SK-MEL-5 (cell line): ENCODE results near the gene TBK1. TPM values are rescaled to one million over a fixed set of nuclear protein-coding genes. Genes with fewer than 3 reads are reported as not detected.

Experiments
- DNase-seq: peaks from one replicate; pipeline ENCODE4 v3.0.0-alpha.2; 2016; ENCODE audit warnings: low read depth, low spot score
- in situ Hi-C: cut with HindIII; loops from 2 replicates; pipeline ENCODE4 v1.10.0; 2016; ENCODE audit warnings: low sequenced_read_pairs, high pct_unique_total_duplicates, low pct_unique_long_range_greater_than_20kb
- polyA plus RNA-seq, 2 experiments: library from polyadenylated mRNA; depleted of rRNA; stranded (reverse); fragments of >200 nt; gene quantifications; 2 replicates each; pipeline ENCODE4 v1.2.3, GENCODE V29; 2015
- total RNA-seq: library from RNA; depleted of rRNA; stranded (reverse); fragments of >200 nt; shearing (Covaris generic); gene quantifications from 2 replicates; pipeline ENCODE4 v1.2.3, GENCODE V29; 2014; rRNA removed

The TBK1 gene
- total RNA-seq = 57.2 and 64.0 TPM in 2 replicates
- polyA plus RNA-seq (2015; cell fraction: cytosol; rRNA removed) = 31.3 and 31.4 TPM in 2 replicates
- 57.3 and 58.4 TPM in 2 replicates for polyA plus RNA-seq (2015; cell fraction: nucleus; rRNA removed)

DNA sequence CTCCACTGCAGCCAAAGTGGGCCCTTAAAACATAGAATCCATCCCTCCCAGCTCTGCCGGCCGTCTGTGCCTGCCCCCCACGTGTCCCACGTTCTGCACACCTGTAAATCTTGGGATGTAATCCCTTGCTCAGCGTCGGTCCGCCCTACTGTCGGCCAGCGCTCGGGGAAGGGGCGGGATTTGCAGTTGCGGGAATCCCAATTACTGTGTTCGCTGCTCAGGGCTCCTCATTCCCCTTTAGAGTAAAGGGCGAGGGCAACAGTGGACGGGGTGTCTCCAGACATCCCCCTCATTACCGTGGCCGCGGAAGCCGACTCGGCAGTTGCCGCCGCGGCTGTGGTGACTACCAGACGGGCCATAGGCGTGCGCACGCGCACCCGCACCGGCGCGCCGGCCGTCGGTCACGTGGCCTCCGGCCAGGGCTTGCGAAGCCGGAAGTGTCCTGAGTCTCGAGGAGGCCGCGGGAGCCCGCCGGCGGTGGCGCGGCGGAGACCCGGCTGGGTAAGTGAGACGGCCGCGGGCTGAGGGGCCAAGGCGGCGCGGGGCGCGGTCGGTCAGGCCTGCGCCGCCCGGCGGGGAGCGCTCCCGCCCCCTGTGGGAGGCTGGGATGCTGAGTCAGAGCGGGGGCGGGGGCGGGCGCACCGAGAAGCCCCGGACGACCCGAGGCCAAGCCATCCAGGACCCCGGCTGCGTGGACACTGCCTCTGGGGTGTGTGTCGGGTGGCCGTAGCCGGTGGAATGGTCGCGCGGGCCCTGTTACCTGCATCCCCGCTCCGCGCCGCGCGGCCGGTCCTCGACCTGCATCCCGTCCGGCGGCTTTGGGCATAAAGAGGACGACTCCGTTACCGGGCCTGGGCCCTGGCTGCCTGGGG, at the start of gene TBK1:
Gene TBK1, plus strand, starts transcription at position 434 of the 872 bp plus-strand sequence. CDS start 3,751 bp downstream, outside the sequence.
- in situ Hi-C loops = no loop called here
- peak; percentile 83 for DNase-seq

GRCh38 chr12:64402181-64402580, 49.7 kb upstream of the TBK1 start:
- in situ Hi-C loops = no loop called here

DNA sequence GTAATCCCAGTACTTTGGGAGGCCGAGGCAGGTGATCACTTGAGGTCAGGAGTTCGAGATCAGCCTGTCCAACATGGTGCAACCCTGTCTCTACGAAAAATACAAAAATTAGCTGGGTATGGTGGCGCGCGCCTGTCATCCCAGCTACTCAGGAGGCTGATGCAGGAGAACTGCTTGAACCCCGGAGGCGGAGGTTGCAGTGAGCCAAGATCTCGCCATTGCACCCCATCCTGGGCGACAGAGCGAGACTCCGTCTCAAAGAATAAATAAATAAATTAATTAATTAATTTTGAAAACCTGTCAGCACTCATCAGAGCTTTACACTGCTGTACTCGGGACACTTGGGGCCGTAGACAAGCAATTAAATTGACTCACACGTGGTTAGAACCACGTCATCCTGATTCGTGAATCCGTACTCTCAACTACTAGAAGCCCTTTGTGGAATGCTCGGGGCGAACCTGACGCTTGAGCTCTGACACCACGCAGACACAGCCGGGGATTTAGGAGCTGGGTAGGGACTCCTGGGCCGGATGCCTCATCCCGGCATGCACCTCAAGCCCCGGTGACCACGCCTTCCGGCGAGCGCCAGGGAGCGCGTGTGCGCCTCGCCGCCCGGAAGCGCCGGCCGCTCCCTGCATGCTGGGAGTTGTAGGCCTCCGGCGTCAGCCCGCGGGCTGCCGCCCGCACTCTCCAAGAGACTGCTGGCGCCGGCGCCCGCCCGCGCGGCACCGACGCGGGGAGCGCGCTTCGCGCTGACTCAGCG, 48.0 kb upstream of the TBK1 start, which contains the start of gene XPOT:
Gene XPOT, plus strand, starts transcription at position 686 of the 763 bp plus-strand sequence. CDS start 5,644 bp downstream, outside the sequence.
- DNase-seq = peak; percentile 97
- in situ Hi-C loops = no loop called here

More at GRCh38 chr12:64402181-64402580, 49.7 kb upstream of the TBK1 start:
- DNase-seq = no peak

DNA sequence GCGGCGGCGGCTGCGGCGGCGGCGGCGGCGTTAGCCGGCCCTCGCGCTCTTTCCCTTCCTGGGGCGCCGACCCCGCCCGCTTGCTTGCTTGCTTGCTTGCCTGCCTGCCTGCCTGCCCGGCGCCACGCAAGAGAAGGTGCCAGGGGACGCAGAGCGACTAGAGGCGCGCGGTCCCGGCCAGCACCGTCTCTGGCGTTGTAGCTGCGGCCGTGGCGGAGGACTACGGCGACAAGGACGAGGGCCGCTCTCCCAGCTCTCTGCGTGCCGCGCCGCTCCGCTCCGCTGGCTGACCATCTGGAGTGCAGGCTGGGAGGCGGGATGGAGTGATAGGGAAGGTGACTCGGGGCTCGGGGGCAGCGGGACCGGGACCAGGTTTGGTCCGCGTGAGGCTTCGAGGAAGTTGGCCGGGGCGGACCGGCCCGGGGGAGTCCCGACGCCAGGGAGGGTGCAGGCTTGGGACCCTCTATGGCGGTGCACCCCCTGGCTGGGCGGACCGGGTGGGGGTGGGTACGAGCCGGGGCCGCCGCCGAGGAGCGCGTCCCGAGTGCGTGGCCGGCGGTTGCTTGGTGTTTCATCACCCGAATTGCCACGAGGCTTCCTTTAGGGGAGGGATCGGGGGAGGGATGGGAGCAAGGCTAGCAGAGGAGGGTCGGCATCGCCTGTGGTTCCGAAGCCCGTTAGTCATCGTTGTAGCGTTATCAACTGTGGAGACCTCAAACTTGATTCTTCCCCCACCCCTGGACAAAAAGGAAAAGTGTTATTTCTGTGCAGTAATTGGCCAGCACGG, 47.3 kb upstream of the TBK1 start:
- in situ Hi-C loops = loop anchor here (5.0 kb wide), 1 partner anchor 38 kb away; no protein-coding TSS in a partner anchor
- peak; percentile 88 for DNase-seq

DNA sequence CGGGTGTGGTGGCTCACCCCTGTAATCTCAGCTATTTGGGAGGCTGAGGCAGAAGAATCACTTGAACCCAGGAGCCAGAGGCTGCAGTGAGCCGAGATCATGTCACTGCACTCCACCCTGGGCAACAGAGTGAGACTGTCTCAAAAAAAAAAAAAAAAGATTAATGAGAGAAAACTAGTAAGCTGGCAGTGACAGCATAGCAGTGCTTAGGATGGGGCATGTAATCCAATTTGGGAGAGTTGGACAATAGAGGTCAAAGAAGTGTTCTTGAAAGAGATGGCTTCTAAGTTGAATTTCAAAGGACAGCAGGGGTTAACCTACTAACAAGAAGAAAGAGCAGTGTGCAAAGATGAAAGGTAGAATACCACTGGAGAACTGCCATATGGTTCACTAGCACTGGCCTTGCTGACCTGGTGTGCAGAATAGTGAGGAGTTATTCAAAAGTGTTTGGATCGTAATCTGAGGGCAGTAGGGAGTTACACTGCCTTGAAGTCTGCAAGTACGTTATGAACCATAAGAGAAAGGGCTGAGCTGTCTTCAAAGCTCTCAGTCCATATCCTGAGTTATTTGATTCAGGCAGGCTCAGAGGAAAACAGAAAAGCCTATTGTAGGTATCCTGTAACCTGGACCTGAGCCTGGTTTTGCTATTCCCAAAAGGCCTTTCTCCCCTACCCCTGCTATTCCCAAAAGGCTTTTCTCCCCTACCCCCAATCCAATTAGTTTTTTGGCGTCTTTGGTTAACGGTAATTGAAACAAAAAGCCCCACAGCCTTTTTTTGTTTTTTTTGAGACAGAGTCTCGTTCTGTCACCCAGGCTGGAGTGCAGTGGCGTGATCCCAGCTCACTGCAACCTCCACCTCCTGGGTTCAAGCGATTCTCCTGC, 44.3 kb upstream of the TBK1 start:
- in situ Hi-C loops = loop anchor here (5.0 kb wide), 1 partner anchor 35 kb away; no protein-coding TSS in a partner anchor
- DNase-seq = peak; percentile 64

GRCh38 chr12:64411427-64411826, 40.5 kb upstream of the TBK1 start:
- in situ Hi-C loops = no loop called here
- DNase-seq = no peak

- in situ Hi-C loops = no loop called here
- DNase-seq = no peak
Measured at GRCh38 chr12:64412459-64412858, 39.5 kb upstream of the TBK1 start.

- DNase-seq = no peak
- in situ Hi-C loops = no loop called here
Measured at GRCh38 chr12:64413884-64414283, 38.0 kb upstream of the TBK1 start.

DNA sequence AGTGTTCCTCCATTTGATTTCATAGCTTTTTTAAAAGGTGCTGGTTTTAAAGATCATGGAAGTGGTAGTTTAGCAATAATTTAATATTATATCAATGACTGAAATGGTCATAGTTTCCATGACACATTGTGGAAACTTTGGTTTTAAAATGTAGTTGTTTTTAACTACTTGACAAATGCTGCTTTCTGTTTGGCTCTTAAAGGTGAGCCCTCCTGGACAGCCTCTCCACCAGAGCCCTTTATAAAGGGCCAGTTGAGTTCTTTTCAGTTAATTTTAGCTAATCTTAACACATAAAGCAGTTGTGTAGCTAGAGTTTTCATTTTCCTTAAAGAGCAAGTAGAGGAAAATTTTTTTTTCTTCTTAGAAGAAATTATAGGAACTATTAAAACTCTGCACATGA, 33.7 kb upstream of the TBK1 start:
- no peak for DNase-seq
- in situ Hi-C loops = no loop called here

DNA sequence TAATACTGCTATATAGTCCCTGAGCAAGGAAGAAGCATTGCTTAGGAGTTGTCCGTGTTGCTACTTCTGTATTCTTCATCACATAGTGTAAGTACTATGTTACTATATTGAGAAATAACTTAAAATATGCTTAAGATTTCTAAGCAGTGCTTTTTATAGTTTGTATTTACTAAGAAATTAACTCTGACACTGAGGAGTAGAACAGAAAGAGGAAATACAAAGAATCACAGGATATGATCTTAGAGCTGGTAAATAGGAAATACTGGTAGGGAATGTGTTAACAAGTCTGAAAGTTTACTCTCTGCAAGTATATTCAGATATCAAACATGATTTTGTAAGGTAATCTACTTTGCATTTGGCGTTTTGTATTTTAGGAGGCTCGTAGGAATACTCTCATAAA, 32.2 kb upstream of the TBK1 start:
- in situ Hi-C loops = no loop called here
- DNase-seq = no peak

GRCh38 chr12:64427988-64428387, 23.9 kb upstream of the TBK1 start:
- DNase-seq = no peak
- in situ Hi-C loops = no loop called here

DNA sequence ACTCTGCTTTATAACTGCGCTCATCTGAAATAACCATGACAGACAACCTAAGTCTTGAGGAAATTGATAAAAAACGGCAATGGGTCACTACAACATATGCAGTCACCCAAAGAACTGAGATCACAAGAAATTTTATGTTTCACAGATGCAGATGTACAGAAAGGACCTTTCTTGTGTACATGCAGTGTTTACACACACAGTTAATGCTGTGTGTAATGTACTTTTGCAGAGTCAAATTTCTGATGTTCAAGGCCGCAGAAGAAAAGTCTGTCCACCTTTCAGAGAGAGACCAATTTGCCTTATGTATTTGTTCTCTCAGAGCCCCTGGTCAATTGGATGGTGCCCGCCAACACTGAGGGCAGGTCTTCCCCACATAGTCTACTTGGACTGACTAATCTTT, 23.0 kb upstream of the TBK1 start:
- in situ Hi-C loops = no loop called here
- no peak for DNase-seq

- no peak for DNase-seq
- in situ Hi-C loops = no loop called here
Measured at GRCh38 chr12:64430886-64431285, 21.0 kb upstream of the TBK1 start.

DNA sequence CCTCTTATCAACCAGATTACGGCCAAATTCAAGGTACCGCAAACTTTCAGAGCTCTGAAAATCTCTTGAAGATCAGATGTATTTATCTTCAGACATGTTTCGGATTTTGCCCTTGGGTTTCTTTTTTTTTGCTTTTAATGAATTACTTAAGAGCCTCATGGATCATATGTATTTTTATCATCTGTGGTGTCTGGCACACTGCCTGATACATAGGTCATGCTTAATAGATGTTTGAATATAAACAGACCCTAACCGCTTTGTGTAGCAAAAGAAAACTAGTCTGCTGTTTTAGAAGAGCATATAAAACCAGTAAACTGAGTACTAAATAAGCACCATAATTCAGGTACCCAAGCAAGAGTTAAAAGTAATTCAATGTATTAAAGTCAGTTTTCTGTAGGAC, 20.1 kb upstream of the TBK1 start:
- DNase-seq = no peak
- in situ Hi-C loops = no loop called here

DNA sequence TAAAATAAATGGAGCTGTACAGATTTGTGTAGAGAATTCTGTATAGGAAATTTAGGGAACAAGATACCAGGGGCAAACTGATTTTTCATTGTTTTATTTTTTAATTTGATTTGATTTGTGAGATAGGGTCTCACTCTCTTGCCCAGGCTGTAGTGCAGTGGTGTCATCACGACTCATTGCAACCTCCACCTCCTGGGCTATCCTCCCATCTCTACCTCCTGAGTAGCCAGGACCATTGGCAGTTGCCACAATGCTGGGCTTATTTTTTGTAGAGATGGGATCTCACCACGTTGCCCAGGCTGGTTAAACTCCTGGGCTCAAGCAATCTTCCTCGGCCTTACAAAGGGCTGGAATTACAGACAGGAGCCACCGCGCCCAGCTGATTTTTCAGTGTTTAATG, 18.0 kb upstream of the TBK1 start:
- in situ Hi-C loops = no loop called here
- no peak for DNase-seq

GRCh38 chr12:64440100-64440499, 11.8 kb upstream of the TBK1 start:
- DNase-seq = no peak
- in situ Hi-C loops = loop anchor here (5.0 kb wide), 1 partner anchor 33 kb away; no protein-coding TSS in a partner anchor

DNA sequence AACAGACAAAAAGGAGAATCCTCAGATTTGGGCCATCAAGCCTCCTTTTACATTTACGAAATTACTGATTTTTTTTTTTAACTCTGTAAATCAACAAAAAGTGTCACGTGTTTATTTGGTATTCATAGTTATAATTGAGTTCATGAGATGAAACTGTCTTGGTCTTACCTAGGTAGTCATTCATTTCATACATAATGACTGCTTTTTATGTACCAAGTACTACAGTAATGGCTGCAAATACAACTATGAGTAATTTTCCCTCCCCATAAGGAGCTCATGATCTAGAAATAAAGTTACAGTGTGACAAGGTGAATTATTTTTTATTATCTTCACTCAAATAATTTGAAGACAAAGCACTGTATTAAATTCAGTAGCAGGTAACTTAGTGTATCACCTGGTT, 6.4 kb upstream of the TBK1 start:
- in situ Hi-C loops = no loop called here
- DNase-seq = no peak
